Hippocampal formation (tissue), 2 donors: ENCODE data around the gene SNAP25.

Source experiments
- DNase-seq, 2 donors: peaks; one replicate each; lab custom pipeline; 2025; lab: John Stamatoyannopoulos, UW

SNAP25 gene

GRCh38 chr20:10263385-10264165, 44.9 kb downstream of the SNAP25 start:
- DNase-seq = no peak

- DNase-seq = no peak
These were observed 45.5 kb downstream of the SNAP25 start for GRCh38 chr20:10264166-10264558.

GRCh38 chr20:10268636-10269035, 50.0 kb downstream of the SNAP25 start:
- no peak for DNase-seq

GRCh38 chr20:10270630-10271029, 52.0 kb downstream of the SNAP25 start:
- no peak for DNase-seq

GRCh38 chr20:10271494-10272219, 53.0 kb downstream of the SNAP25 start:
- no peak for DNase-seq

- no peak for DNase-seq
These were observed 58.4 kb downstream of the SNAP25 start for GRCh38 chr20:10276878-10277580.

- DNase-seq = no peak
These were observed 59.0 kb downstream of the SNAP25 start for GRCh38 chr20:10277616-10278015.

- no peak for DNase-seq
These were observed 59.8 kb downstream of the SNAP25 start for GRCh38 chr20:10278412-10278811.

- no peak for DNase-seq
These were observed 61.6 kb downstream of the SNAP25 start for GRCh38 chr20:10280018-10280908.

GRCh38 chr20:10281911-10282310, 63.3 kb downstream of the SNAP25 start:
- DNase-seq = no peak

- no peak for DNase-seq
These were observed 64.4 kb downstream of the SNAP25 start for GRCh38 chr20:10282979-10283456.

GRCh38 chr20:10286356-10286755, 67.7 kb downstream of the SNAP25 start:
- DNase-seq = no peak

- no peak for DNase-seq
These were observed 69.8 kb downstream of the SNAP25 start for GRCh38 chr20:10288421-10288820.

GRCh38 chr20:10288954-10289646, 70.5 kb downstream of the SNAP25 start:
- DNase-seq = no peak

- DNase-seq = no peak
These were observed 73.1 kb downstream of the SNAP25 start for GRCh38 chr20:10291568-10292248.

- no peak for DNase-seq
These were observed 78.6 kb downstream of the SNAP25 start for GRCh38 chr20:10297223-10297622.

GRCh38 chr20:10297684-10298240, 79.1 kb downstream of the SNAP25 start:
- DNase-seq = no peak

GRCh38 chr20:10300582-10301446, 82.2 kb downstream of the SNAP25 start:
- DNase-seq = no peak

GRCh38 chr20:10303852-10304251, 85.2 kb downstream of the SNAP25 start:
- no peak for DNase-seq
